GM12892 (cell line): ENCODE measurements around the gene SH3GLB1.

ENCODE experiments used
- POLR2A ChIP-seq: IDR thresholded peaks from 2 replicates; pipeline ENCODE4 v1.6.1; 2011; ENCODE audit warnings: low read depth, low read length, control low read depth
- POLR2AphosphoS5 ChIP-seq: IDR thresholded peaks from 2 replicates; pipeline ENCODE4 v1.6.1; 2011; ENCODE audit warnings: low read depth, low read length, control low read depth
- TAF1 ChIP-seq: IDR thresholded peaks from 2 replicates; pipeline ENCODE4 v1.6.1; 2011; ENCODE audit warnings: low read depth, mild to moderate bottlenecking, control low read depth, low read length, borderline replicate concordance

DNA sequence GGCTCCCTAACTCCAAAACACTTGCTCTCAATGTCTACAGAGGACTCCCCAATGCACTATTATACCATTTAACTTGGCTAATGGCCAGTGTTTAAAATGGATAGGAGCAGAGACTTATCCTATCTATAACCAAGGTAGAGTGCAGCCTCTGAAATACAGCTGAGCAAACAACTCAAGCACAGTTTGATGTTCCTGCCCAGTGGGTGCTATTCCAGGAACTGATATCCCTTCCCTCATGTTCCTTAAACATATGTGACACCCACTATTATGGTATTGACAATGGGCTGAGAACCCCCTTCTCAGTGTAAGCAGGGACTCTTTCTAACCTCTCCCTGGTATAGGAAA is 51.7 kb downstream of the SH3GLB1 start:
- TF ChIP-seq POLR2A (no peak), POLR2AphosphoS5 (no peak), TAF1 (no peak)
